Stimulated activated CD4-positive, alpha-beta T cell treated with anti-CD3 and anti-CD28 coated beads, Interleukin-15, amount 100 ng/mL, for 24 hours (primary cell): ENCODE results near the gene ASH1L.
"Not testable (repeated sequence)": the region's sequence is repeated elsewhere in the genome, so short reads cannot be mapped to it uniquely, and the experiment has no call there.

Experiments
- DNase-seq: peaks from one replicate; pipeline ENCODE4 v3.0.0-alpha.2; 2020

Gene ASH1L

GRCh38 chr1:155562581-155563376, at the start of gene ASH1L:
Gene ASH1L (minus strand): TSS chr1:155562803. CDS start chr1:155521519, 41,284 bp downstream.
- DNase-seq: peak; percentile 95

- DNase-seq: not testable (repeated sequence)
Measured at GRCh38 chr1:155610257-155610647, 47.6 kb upstream of the ASH1L start.

- DNase-seq: peak; percentile 100
Measured at GRCh38 chr1:155609515-155610256, 47.1 kb upstream of the ASH1L start, which contains the start of gene MSTO1. Gene MSTO1 (plus strand): TSS chr1:155610218. CDS start chr1:155610249, 31 bp downstream.

- DNase-seq: no peak
Measured at GRCh38 chr1:155608888-155609225, 46.3 kb upstream of the ASH1L start.

GRCh38 chr1:155607708-155608107, 45.1 kb upstream of the ASH1L start:
- DNase-seq: peak; percentile 14

- DNase-seq: not testable (repeated sequence)
Measured at GRCh38 chr1:155599828-155600572, 37.4 kb upstream of the ASH1L start.

GRCh38 chr1:155598842-155599331, 36.3 kb upstream of the ASH1L start:
- DNase-seq: no peak

GRCh38 chr1:155596864-155597263, 34.3 kb upstream of the ASH1L start:
- no peak for DNase-seq

GRCh38 chr1:155595877-155596474, 33.4 kb upstream of the ASH1L start:
- DNase-seq: not testable (repeated sequence)

GRCh38 chr1:155591770-155592169, 29.2 kb upstream of the ASH1L start:
- DNase-seq: peak; percentile 15

- DNase-seq: not testable (repeated sequence)
Measured at GRCh38 chr1:155590516-155591247, 28.1 kb upstream of the ASH1L start.

- DNase-seq: not testable (repeated sequence)
Measured at GRCh38 chr1:155589282-155589681, 26.7 kb upstream of the ASH1L start.

- DNase-seq: not testable (repeated sequence)
Measured at GRCh38 chr1:155583846-155584245, 21.2 kb upstream of the ASH1L start.

- not testable (repeated sequence) for DNase-seq
Measured at GRCh38 chr1:155575608-155576007, 13.0 kb upstream of the ASH1L start.

GRCh38 chr1:155574077-155574476, 11.5 kb upstream of the ASH1L start:
- no peak for DNase-seq

- no peak for DNase-seq
Measured at GRCh38 chr1:155570593-155570990, 8.0 kb upstream of the ASH1L start.

GRCh38 chr1:155569988-155570592, 7.5 kb upstream of the ASH1L start:
- DNase-seq: no peak

- DNase-seq: not testable (repeated sequence)
Measured at GRCh38 chr1:155563377-155564022, 897 bp upstream of the ASH1L start.

GRCh38 chr1:155561779-155562580, 623 bp downstream of the ASH1L start:
- peak; percentile 71 for DNase-seq

GRCh38 chr1:155555915-155556314, 6.7 kb downstream of the ASH1L start:
- no peak for DNase-seq
